C4-2B (cell line): Measurements from ENCODE around the gene BNIP1.

ENCODE experiments used
- ZFX ChIP-seq: fragments of 450-650 bp; IDR thresholded peaks from 2 replicates; pipeline ENCODE4 v1.6.1; 2017
- TF ChIP-seq, protein P1 (sequence below): fragments of 450-650 bp; conservative IDR thresholded peaks from 2 replicates; pipeline ENCODE4 v1.5.1; 2017; ENCODE audit warnings: mild to moderate bottlenecking

DNA sequence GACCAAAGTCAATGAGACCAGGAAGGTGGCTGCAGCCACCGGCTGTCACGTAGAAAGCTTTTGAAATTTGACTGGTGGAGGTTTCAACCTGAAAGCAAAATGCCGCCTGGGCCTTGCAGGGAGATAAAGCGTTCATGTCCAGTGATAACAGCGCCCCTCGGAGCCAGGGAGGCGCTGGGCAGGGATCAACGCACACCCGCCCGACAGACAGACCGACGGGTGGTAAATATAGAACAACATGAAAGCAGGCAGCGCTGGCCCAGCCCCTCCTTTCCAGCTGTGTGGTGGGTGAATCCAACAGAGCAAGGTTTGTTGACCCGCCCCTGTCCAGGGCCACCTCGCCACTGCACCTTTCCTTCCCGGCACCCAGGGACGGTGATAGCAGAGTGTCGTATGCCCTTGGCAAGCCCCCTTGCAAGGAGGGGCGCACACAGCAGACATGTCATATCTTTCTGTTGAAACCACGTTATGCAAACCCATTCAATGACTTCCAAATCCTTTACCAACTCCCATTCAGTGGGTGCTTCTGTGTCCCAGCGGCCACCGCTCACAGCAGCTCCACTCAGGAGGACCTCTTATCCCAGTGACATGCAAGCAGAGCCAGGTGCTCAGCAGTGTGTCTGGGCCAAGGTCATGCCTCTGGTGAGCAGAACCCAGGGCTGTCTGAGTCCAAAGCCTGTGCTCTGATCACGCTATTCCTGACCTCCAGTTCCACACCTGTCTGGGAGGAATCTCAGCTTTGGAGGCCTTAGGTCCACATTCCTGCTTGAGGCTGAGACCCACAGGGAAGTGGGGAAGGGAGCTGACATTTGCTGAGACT lies 52.0 kb downstream of the BNIP1 start:
- TF ChIP-seq, protein P1, sequence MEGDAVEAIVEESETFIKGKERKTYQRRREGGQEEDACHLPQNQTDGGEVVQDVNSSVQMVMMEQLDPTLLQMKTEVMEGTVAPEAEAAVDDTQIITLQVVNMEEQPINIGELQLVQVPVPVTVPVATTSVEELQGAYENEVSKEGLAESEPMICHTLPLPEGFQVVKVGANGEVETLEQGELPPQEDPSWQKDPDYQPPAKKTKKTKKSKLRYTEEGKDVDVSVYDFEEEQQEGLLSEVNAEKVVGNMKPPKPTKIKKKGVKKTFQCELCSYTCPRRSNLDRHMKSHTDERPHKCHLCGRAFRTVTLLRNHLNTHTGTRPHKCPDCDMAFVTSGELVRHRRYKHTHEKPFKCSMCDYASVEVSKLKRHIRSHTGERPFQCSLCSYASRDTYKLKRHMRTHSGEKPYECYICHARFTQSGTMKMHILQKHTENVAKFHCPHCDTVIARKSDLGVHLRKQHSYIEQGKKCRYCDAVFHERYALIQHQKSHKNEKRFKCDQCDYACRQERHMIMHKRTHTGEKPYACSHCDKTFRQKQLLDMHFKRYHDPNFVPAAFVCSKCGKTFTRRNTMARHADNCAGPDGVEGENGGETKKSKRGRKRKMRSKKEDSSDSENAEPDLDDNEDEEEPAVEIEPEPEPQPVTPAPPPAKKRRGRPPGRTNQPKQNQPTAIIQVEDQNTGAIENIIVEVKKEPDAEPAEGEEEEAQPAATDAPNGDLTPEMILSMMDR, result no peak
- no peak for TF ChIP-seq ZFX
